HG03060 (cell line): ENCODE data around the gene CROCC.
"Not testable (repeated sequence)": the region's sequence is repeated elsewhere in the genome, so short reads cannot be mapped to it uniquely, and the experiment has no call there.

Experiments used
- ATAC-seq: cut with Tn5 transposase; IDR thresholded peaks from one replicate; pipeline ENCODE4 v1.9.1; 2021; ENCODE audit warnings: low read depth, moderate number of reproducible peaks; ENCODE audit not compliant: unreplicated experiment

CROCC gene

DNA sequence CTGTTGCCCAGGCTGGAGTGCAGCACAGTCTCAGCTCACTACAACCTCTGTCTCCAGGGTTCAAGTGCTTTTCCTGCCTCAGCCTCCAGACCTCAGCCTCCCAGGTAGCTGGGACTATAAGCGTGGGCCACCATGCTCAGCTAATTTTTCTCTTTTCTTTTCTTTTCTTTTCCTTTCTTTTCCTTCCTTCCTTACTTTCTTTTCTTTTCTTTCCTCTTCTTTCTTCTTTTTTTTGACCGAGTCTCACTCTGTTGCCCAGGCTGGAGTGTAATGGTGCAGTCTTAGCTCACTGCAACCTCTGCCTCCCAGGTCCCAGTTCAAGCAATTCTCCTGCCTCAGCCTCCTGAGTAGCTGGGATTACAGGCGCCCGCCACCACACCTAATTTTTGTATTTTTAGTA is 42.4 kb downstream of the CROCC start:
- ATAC-seq: not testable (repeated sequence)

- no peak for ATAC-seq
Observed at GRCh38 chr1:16965486-16966067, 43.8 kb downstream of the CROCC start.

GRCh38 chr1:16966282-16966681 is 44.6 kb downstream of the CROCC start:
- no peak for ATAC-seq

GRCh38 chr1:16967095-16967575 is 45.4 kb downstream of the CROCC start:
- no peak for ATAC-seq

- ATAC-seq: no peak
Observed at GRCh38 chr1:16967962-16968361, 46.2 kb downstream of the CROCC start.

- ATAC-seq: no peak
Observed at GRCh38 chr1:16968372-16968771, 46.6 kb downstream of the CROCC start.

- no peak for ATAC-seq
Observed at GRCh38 chr1:16969057-16969611, 47.4 kb downstream of the CROCC start.

DNA sequence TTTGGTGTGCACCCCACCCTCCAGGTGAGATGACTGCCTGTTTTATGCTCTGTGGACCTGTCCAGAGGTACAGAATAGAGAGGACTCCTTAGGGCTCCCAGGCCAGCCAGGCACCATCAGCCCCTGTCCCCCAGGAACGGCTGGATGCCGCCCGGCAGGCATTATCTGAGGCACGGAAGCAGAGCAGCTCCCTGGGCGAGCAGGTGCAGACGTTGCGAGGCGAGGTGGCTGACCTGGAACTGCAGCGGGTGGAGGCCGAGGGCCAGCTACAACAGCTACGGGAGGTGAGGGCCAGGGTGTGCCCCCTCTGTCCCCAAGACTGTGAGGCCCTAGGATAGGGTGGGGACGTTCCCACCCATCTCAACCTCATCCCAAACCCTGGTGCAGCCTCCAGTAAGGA is 47.9 kb downstream of the CROCC start:
- no peak for ATAC-seq

DNA sequence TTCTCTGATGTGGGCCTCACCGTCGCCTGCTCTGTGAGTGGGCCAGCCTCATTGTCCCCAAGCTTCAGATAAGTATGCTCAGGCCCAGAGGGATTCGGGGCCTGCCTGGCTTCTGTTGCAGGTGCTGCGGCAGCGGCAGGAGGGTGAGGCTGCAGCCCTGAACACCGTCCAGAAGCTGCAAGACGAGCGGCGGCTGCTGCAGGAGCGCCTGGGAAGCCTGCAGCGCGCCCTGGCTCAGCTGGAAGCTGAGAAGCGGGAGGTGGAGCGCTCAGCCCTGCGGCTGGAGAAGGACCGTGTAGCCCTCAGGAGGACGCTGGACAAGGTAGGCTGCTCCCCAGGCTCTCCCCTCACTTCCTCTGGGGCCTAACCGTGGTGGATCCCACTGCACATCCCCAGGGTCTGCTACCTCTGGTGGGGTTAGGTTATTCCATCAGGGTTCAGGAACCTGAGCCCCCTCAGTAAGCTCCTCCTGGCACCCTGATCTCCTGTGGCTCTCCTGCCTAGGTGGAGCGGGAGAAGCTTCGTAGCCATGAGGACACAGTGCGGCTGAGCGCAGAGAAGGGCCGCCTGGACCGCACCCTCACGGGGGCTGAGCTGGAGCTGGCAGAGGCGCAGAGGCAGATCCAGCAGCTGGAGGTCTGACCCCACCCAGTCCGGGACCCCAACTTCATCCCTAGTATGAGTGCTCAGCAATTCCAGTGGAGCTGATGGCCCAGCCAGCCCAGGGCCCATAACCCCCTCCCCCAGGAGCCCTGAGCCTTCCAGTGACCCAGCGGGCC is 48.6 kb downstream of the CROCC start:
- ATAC-seq: no peak

DNA sequence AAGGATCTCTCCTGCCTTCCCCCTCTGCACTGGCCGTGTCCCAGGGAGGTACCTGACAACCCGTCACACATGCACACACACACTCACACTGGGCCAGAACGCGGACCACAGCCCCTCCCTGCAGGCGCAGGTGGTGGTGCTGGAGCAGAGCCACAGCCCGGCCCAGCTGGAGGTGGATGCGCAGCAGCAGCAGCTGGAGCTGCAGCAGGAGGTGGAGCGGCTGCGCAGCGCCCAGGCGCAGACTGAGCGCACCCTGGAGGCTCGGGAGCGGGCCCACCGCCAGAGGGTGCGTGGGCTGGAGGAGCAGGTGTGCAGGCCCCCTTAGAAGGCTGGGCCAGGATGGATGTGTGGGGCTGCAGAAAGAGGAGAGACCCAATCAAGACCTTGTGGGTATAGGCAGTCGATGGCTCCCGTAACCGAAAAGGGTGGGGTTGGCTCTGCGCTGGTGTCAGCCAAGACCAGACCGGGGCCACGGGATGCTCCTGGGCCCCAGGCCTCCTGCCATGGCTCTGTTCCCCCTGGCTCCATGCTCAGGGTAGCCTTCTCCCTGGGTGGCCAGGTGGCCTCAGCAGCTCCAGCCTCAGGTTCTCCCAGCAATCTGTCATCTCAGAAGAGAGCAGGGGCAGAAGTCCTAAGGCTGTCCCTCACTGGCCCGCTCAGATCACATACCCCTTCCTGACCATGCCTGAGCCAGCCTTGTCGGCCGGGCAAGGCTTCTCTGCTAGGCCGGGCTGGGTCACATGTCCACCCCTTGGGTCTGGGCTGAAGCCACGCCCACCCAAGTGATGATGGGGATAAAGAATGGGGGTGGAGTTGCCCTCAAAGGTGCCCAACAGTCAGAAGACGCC is 49.8 kb downstream of the CROCC start:
- no peak for ATAC-seq

GRCh38 chr1:16972189-16972895 is 50.6 kb downstream of the CROCC start:
- ATAC-seq: no peak

GRCh38 chr1:16973215-16973614 is 51.5 kb downstream of the CROCC start:
- no peak for ATAC-seq

DNA sequence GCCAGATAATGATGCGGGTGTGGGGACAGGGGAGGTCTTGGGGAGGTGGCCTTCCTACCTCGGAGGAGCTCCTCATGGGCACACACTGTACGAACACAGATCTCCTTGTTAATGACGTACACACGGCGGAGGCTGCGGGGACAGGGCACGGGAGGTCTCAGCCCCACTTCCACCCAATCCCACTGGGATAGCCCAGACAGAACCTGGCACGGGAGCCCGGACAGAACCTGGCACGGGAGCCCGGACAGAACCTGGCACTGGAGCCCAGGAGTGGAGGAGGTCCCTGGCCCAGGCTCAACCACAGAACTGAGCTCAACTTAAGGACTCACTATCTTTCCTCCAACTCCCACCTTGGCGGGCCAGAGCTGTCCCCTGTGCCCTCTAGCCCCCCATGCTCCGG is 53.5 kb downstream of the CROCC start:
- ATAC-seq: no peak

GRCh38 chr1:16975838-16976237 is 54.1 kb downstream of the CROCC start:
- ATAC-seq: no peak

DNA sequence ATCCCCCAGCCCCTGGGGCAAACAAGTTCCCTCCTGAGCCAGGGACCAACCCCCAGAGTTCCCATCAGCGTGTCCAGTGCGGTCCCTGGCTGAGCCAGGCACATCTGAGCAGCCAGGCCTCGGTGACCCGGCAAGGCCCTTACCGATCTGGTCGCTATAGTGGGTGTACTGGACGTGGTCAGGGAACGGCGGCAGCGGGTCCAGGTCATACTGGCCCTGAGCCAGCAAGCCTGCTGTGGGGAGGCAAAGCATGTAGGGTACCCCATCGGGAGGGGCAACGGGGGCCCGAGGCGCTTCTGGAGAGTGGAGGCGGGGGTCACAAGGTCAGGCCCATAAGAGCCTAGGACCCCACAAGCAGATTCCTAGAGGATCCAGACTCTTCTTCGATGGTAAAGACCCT is 55.2 kb downstream of the CROCC start:
- no peak for ATAC-seq

GRCh38 chr1:16977377-16977776 is 55.6 kb downstream of the CROCC start:
- no peak for ATAC-seq

DNA sequence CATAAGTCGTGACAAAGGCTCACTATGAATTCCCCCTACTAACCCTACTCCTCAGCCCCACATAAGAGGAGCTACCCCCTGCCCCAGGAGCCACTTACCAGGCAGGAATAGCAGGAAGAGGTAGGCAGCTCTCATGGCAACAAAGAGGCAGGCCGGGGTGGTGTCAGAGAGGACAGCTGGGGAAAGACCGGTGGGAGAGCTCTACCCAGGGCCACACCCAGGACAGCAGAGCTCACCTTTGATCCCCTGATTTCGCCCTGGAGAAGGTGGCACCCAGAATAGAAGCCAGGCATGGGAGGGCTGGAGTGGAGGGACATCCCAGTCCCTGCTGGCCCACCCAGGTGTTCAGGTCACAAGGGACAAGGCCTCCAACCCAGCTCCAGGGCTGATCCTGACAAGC is 56.4 kb downstream of the CROCC start:
- ATAC-seq: no peak

DNA sequence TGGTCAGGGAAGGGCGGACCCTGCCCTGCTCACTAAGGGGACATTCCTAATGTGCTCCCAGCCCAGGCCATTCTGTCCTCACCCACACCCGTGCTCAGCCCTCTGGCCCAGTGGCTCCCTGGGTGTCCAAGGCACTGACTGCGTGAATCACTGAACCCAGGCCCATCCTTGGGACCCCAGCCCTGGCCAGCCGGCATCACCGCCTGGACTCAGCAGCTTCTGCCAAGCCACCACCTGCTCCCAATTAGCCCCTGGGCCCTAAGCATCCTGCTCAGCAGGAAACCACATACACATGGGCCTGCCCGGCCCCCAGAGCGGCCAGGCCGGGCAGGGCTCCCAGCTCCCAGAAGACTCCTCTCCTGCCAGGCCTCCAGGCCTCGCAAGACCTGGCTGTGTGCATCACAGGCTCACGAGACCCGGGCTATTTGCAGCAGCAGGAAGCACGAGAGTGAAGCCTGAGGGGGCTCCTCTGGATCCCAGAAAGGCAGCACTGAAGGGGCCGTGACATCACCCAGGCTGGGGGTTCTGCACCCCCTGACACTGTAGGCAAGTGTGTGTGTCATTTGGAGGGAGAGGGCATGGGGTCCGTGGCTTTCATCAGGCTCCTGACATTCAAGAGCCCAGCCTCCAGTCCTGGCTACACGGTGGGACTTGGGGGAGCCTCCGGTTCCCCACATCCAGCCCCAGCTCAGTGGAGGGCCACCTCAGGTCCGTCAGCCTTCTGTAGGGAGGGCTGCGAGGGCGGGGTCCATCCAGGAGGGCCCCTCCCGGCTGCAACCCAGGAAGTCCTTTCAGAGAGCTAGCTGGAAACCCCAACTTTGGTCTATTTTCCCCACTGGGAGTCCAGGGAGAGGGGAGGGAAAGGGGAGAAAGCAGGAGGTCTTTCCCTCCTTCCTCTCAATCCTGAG is 57.1 kb downstream of the CROCC start:
- no peak for ATAC-seq
